ENCODE results near the gene CHRNB4.

The CHRNB4 gene

DNA sequence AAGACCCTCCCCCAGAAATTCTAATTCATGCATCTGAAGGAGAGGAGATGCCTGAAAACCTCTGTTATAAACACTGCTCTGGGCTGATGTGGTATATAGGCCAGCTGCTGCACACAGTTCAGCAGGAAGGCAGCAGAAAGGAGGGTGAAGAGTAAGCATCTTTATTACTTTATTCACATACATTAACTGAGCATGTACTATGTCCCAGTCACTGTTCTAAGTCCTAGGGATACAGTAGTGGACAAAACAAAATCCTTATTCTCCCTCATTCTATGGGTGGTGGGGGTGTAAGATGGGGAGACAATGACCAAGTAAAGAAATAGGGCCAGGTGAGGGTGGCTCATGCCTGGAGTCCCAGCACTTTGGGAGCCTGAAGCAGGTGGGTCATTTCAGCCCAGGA lies 17.8 kb upstream of the CHRNB4 start:
- no peak overlapping the region for H3K4me3 ChIP-seq (replicated peaks; ENCODE audit: low read depth, low read length)
- no peak for TF ChIP-seq CTCF (IDR thresholded peaks at IDR 0.05; ENCODE audit: low read depth, low read length, missing control alignments)
- no peak for DNase-seq (ENCODE audit: extremely low read depth, low read depth)

- no peak for DNase-seq (ENCODE audit: extremely low read depth, low read depth)
- no peak overlapping the region for H3K4me3 ChIP-seq (replicated peaks; ENCODE audit: low read depth, low read length)
- TF ChIP-seq CTCF (IDR thresholded peaks at IDR 0.05; ENCODE audit: low read depth, low read length, missing control alignments), result no peak
Measured at GRCh38 chr15:78654272-78654671, 13.3 kb upstream of the CHRNB4 start.

- no peak overlapping the region for H3K4me3 ChIP-seq (replicated peaks; ENCODE audit: low read depth, low read length)
- no peak for DNase-seq (ENCODE audit: extremely low read depth, low read depth)
- no peak for TF ChIP-seq CTCF (IDR thresholded peaks at IDR 0.05; ENCODE audit: low read depth, low read length, missing control alignments)
Measured at GRCh38 chr15:78651930-78652615, 11.1 kb upstream of the CHRNB4 start.

DNA sequence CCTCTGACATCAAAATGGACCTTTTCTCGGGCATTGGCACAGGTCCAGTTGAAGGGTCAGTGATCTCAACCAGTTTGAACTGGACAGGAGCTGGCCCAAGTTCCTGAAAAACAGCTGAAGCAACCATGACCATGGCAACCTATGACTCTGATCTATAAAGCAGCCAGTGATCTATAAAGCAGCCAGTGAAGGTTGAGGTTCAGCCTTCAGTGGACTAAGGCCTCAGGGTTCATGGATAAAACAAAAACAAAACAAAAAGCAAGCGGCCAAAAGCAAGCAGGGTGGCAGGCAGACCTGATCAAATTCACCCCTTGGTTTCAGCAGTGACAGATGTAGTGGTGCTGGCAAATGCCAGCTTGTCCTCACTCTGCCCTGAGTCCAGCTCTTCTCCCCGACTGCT lies 10.0 kb upstream of the CHRNB4 start:
- TF ChIP-seq CTCF (IDR thresholded peaks at IDR 0.05; ENCODE audit: low read depth, low read length, missing control alignments), result no peak
- no peak for DNase-seq (ENCODE audit: extremely low read depth, low read depth)

DNA sequence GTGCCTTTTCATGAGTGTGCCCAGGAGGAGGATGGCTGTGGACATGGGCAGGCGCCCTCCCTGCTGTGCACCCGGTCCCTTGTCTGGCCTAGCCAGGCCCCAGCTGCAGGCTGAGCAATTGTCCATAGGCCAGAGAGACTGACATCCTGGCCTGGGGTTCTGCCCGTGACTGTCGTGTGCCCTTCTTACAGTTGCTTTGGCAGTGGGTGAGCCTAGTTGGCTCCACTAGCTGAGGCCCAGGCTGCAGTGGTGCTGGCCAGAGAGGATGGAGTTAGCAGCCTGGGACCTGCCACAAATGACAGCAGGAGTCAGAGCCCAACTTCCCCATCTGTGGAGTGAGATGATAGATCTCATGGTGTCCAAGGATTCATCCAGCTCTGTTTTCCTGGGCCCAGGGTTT lies 9.0 kb upstream of the CHRNB4 start:
- TF ChIP-seq CTCF (IDR thresholded peaks at IDR 0.05; ENCODE audit: low read depth, low read length, missing control alignments), result no peak
- DNase-seq (ENCODE audit: extremely low read depth, low read depth), result no peak
- no peak overlapping the region for H3K4me3 ChIP-seq (replicated peaks; ENCODE audit: low read depth, low read length)

More for the DNA sequence above, 10.0 kb upstream of the CHRNB4 start:
- H3K4me3 ChIP-seq (replicated peaks; ENCODE audit: low read depth, low read length), result no peak overlapping the region

DNA sequence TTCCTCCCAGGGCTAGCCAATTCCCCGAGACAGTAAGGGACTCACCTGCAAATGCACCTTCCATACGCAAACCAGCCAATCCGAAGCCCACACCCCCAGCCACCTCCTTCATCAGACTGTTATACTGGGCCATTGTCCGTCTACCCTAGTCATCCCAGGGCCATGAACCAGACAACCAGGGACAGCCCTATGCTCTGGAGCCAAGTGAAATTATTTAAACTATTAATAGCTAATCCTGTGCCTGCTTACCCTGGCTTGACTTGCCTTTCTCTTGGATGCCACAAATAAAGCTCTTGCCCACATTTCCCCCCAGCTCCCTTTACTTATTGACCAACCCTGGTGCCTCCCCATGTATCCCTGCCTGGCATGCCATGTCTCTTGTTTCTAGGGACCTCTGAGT lies 4.0 kb upstream of the CHRNB4 start:
- no peak overlapping the region for H3K4me3 ChIP-seq (replicated peaks; ENCODE audit: low read depth, low read length)
- no peak for TF ChIP-seq CTCF (IDR thresholded peaks at IDR 0.05; ENCODE audit: low read depth, low read length, missing control alignments)
- no peak for DNase-seq (ENCODE audit: extremely low read depth, low read depth)

GRCh38 chr15:78642331-78642730 lies 1.3 kb upstream of the CHRNB4 start:
- no peak for DNase-seq (ENCODE audit: extremely low read depth, low read depth)
- H3K4me3 ChIP-seq (replicated peaks; ENCODE audit: low read depth, low read length), result no peak overlapping the region
- TF ChIP-seq CTCF (IDR thresholded peaks at IDR 0.05; ENCODE audit: low read depth, low read length, missing control alignments), result no peak

All from HFF-Myc (cell line).